Measurements from ENCODE around the gene ITSN2.

DNA sequence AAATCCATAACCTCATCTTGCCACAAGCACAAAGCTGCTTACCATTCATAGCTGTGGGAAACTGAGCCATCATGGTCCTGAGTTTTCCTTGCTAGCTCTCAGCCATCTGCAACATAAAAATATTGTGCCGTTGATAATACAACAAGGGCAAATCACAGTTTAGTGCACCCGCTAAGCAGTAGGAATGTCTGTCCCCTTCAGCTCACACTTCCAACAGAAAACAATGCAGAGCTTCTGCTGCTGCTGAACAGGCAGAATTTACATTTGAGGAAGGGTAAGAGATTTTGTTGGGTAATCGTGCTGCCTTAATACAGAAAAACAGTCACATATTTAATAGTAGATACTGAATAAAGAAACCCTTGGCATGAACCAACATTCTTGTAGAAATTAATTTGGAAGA is 32.3 kb downstream of the ITSN2 start:
- TF ChIP-seq, protein P1, sequence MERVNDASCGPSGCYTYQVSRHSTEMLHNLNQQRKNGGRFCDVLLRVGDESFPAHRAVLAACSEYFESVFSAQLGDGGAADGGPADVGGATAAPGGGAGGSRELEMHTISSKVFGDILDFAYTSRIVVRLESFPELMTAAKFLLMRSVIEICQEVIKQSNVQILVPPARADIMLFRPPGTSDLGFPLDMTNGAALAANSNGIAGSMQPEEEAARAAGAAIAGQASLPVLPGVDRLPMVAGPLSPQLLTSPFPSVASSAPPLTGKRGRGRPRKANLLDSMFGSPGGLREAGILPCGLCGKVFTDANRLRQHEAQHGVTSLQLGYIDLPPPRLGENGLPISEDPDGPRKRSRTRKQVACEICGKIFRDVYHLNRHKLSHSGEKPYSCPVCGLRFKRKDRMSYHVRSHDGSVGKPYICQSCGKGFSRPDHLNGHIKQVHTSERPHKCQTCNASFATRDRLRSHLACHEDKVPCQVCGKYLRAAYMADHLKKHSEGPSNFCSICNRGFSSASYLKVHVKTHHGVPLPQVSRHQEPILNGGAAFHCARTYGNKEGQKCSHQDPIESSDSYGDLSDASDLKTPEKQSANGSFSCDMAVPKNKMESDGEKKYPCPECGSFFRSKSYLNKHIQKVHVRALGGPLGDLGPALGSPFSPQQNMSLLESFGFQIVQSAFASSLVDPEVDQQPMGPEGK (CRISPR knock-in tag; IDR thresholded peaks at IDR 0.05; ENCODE audit: borderline replicate concordance), result no peak
- TF ChIP-seq RARB (CRISPR knock-in tag; IDR thresholded peaks at IDR 0.05) (no peak), ZFP30 (CRISPR knock-in tag; IDR thresholded peaks at IDR 0.05) (no peak), ZNF565 (CRISPR knock-in tag; conservative IDR thresholded peaks at IDR 0.05; ENCODE audit: low read depth) (no peak), ARNTL (CRISPR knock-in tag; IDR thresholded peaks at IDR 0.05; ENCODE audit: borderline replicate concordance, low read depth) (no peak), BACH2 (CRISPR knock-in tag; IDR thresholded peaks at IDR 0.05; ENCODE audit: borderline replicate concordance) (no peak), CSDC2 (CRISPR knock-in tag; IDR thresholded peaks at IDR 0.05) (no peak), ZNF70 (CRISPR knock-in tag; IDR thresholded peaks at IDR 0.05) (no peak), ESRRG (CRISPR knock-in tag; IDR thresholded peaks at IDR 0.05) (no peak), ZNF8 (CRISPR knock-in tag; IDR thresholded peaks at IDR 0.05) (no peak)
- TF ChIP-seq, protein P2, sequence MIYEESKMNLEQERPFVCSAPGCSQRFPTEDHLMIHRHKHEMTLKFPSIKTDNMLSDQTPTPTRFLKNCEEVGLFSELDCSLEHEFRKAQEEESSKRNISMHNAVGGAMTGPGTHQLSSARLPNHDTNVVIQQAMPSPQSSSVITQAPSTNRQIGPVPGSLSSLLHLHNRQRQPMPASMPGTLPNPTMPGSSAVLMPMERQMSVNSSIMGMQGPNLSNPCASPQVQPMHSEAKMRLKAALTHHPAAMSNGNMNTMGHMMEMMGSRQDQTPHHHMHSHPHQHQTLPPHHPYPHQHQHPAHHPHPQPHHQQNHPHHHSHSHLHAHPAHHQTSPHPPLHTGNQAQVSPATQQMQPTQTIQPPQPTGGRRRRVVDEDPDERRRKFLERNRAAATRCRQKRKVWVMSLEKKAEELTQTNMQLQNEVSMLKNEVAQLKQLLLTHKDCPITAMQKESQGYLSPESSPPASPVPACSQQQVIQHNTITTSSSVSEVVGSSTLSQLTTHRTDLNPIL (CRISPR knock-in tag; IDR thresholded peaks at IDR 0.05; ENCODE audit: low read depth), result no peak
- TF ChIP-seq, protein P3, sequence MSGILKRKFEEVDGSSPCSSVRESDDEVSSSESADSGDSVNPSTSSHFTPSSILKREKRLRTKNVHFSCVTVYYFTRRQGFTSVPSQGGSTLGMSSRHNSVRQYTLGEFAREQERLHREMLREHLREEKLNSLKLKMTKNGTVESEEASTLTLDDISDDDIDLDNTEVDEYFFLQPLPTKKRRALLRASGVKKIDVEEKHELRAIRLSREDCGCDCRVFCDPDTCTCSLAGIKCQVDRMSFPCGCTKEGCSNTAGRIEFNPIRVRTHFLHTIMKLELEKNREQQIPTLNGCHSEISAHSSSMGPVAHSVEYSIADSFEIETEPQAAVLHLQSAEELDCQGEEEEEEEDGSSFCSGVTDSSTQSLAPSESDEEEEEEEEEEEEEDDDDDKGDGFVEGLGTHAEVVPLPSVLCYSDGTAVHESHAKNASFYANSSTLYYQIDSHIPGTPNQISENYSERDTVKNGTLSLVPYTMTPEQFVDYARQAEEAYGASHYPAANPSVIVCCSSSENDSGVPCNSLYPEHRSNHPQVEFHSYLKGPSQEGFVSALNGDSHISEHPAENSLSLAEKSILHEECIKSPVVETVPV (CRISPR knock-in tag; IDR thresholded peaks at IDR 0.05), result no peak
- TF ChIP-seq, protein P4, sequence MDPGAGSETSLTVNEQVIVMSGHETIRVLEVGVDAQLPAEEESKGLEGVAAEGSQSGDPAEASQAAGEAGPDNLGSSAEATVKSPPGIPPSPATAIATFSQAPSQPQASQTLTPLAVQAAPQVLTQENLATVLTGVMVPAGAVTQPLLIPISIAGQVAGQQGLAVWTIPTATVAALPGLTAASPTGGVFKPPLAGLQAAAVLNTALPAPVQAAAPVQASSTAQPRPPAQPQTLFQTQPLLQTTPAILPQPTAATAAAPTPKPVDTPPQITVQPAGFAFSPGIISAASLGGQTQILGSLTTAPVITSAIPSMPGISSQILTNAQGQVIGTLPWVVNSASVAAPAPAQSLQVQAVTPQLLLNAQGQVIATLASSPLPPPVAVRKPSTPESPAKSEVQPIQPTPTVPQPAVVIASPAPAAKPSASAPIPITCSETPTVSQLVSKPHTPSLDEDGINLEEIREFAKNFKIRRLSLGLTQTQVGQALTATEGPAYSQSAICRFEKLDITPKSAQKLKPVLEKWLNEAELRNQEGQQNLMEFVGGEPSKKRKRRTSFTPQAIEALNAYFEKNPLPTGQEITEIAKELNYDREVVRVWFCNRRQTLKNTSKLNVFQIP (CRISPR knock-in tag; IDR thresholded peaks at IDR 0.05; ENCODE audit: borderline replicate concordance, low read depth), result no peak
